ENCODE data around the gene CTNNA3. TPM values are rescaled to one million over a fixed set of nuclear protein-coding genes. Genes with fewer than 3 reads are reported as not detected.

The CTNNA3 gene
- polyA plus RNA-seq, 2 donors, result 0.08 to 0.10 TPM

DNA sequence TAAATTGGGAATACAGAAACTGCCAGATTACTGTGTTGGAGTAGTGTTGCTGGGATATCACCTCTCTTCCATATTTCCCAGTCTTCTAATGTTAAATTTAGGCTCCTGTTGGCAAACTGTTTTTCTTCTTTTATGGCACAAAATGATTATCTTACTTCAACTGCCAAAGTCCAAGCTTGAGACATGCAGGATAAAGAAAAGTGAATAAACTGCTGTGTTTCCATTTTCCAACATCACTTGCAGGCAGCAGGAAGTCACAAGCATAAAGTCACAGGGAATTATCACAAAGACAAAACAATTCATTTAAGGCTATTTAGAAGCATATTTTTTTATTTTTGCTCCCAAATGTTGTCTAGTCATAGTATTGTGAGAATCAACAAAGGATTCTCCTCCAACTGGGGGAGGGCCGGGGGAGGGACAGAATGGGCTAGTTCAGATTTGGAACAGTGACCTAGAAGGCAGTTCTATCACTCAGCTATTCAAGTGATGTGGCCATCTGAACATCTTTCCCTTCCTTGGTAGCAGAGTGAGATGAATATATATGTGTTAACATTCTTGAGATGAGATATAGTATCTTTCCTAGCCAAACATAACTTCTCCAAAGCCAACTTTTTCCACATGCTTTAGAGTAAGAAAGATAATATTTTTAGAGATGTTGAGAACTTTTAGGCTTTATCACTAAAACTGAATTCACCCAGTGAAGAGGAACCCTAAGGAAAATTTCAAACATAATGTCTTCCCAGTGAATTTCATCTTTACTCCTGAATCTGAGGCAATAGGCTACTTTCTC, 364.7 kb downstream of the CTNNA3 start:
- peaks cover 0 to 4% of the 10 kb centered on the region in 2 donors for H3K9me3 ChIP-seq (ENCODE audit: control insufficient read depth in 2 of 2, insufficient read depth in 1 of 2, low read depth in 1 of 2, low read length in 1 of 2)
- no peaks in the 10 kb centered on the region for H3K36me3 ChIP-seq (ENCODE audit: control insufficient read depth in 2 of 2, insufficient read depth in 2 of 2, low read length in 1 of 2)
- no peak overlapping the region for H3K27ac ChIP-seq (ENCODE audit: low read depth in 2 of 2, low read length in 1 of 2)
- H3K4me3 ChIP-seq (ENCODE audit: low read depth in 1 of 2, low read length in 2 of 2), result no peak overlapping the region
- H3K27me3 ChIP-seq (ENCODE audit: control insufficient read depth in 1 of 2, insufficient read depth in 2 of 2, low read length in 2 of 2), result no peaks in the 10 kb centered on the region
- WGBS, 2 donors, result 72 to 81% methylated on average over 1 of the region's 1 CpG
- H3K4me1 ChIP-seq (ENCODE audit: control insufficient read depth in 2 of 2, insufficient read depth in 2 of 2, low read length in 1 of 2), result no peaks in the 10 kb centered on the region

DNA sequence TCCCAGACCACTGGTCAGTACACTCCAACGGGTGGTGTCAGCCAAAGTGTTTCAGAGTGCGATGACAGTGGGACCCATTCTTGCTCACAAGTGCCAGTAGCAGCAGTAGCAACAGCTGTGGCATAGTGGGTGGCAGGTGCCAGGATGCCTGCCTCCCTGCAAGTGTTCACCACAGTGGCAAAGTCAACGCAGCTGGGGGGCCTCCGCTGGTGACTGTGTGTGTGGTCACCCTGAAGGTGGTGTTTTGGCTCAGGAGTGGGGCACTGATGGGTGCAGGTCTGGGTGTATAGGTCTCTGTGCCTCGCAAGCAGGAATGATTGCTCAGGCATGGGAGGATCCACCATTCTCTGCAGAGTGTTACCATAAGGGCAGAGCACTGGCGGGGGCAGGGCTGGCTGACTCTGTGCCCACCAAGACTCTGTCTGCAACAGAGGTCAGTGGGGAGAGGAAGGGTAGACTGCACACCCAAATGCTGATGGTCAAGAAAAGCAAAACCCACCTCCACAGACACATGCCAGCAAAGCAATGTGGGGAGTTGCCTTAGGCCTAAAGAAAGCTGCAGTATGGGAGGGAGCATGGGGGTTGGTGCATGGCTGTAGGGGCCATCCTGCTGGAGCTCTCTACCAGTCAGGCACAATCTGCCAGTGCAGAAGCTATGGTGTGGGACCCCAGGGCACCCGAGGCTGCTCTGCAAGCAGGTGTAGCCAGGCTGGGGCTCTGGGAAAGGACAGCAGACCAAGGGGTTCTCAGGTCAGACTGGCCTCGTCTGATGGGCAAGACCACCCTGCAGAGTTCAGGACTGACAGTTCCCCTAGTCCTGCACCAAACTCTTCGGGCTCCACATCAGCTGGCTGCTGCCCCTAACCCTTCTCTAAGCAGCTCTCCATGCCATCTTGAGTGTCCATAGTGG, 368.1 kb downstream of the CTNNA3 start:
- H3K27ac ChIP-seq (ENCODE audit: low read depth in 2 of 2, low read length in 1 of 2), result no peak overlapping the region
- WGBS, 2 donors, result 77 to 83% methylated on average over 9 of the region's 9 CpGs
- no peaks in the 10 kb centered on the region for H3K36me3 ChIP-seq (ENCODE audit: control insufficient read depth in 2 of 2, insufficient read depth in 2 of 2, low read length in 1 of 2)
- H3K9me3 ChIP-seq (ENCODE audit: control insufficient read depth in 2 of 2, insufficient read depth in 1 of 2, low read depth in 1 of 2, low read length in 1 of 2), result peaks cover 0 to 4% of the 10 kb centered on the region in 2 donors
- no peak overlapping the region for H3K4me3 ChIP-seq (ENCODE audit: low read depth in 1 of 2, low read length in 2 of 2)
- no peaks in the 10 kb centered on the region for H3K27me3 ChIP-seq (ENCODE audit: control insufficient read depth in 1 of 2, insufficient read depth in 2 of 2, low read length in 2 of 2)
- H3K4me1 ChIP-seq (ENCODE audit: control insufficient read depth in 2 of 2, insufficient read depth in 2 of 2, low read length in 1 of 2), result no peaks in the 10 kb centered on the region

DNA sequence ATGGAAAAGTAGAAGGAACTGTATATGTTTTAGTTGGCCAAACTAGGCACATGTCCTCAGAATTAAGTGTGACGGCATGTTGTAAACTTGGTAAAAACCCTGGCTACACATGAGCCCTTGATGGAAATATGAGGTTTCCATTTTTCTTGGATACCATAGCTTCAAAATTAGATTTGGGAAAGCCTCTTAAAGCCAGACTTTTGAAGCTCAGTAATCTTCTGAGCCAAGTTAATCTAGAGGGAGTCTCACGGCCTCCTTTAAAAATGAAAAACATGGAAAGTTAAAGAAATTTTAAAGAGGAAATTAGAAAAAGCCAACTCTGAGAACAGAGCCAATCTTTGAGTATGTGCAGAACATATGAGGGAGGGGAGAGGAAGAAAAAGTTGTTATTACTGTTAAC, 376.0 kb downstream of the CTNNA3 start:
- WGBS, 2 donors, result 64% methylated on average over 2 of the region's 2 CpGs
- H3K27ac ChIP-seq (ENCODE audit: low read depth in 2 of 2, low read length in 1 of 2), result no peak overlapping the region
- H3K4me1 ChIP-seq (ENCODE audit: control insufficient read depth in 2 of 2, insufficient read depth in 2 of 2, low read length in 1 of 2), result no peaks in the 10 kb centered on the region

DNA sequence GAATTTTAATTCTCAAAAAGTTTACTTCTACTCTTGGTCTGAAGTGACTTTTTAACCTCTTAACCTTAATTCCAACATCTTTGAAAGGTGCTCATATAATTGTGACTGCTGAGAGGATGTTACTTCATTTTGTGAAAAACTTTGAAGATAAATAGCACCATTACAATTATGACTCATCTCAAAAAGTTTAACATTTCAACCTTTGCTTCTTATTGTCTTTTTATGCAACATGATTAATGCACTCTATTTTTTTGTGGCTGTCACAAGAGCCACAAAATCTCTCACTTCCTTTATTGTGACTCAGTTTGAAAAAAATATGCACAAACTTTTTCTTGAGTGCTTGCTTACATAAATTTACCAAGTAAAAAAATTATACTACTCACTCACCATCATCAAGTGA, 387.1 kb downstream of the CTNNA3 start:
- no peaks in the 10 kb centered on the region for H3K4me1 ChIP-seq (ENCODE audit: control insufficient read depth in 2 of 2, insufficient read depth in 2 of 2, low read length in 1 of 2)
- H3K4me3 ChIP-seq (ENCODE audit: low read depth in 1 of 2, low read length in 2 of 2), result no peak overlapping the region
- H3K27ac ChIP-seq (ENCODE audit: low read depth in 2 of 2, low read length in 1 of 2), result no peak overlapping the region
- H3K27me3 ChIP-seq (ENCODE audit: control insufficient read depth in 1 of 2, insufficient read depth in 2 of 2, low read length in 2 of 2), result no peaks in the 10 kb centered on the region
- no peaks in the 10 kb centered on the region for H3K36me3 ChIP-seq (ENCODE audit: control insufficient read depth in 2 of 2, insufficient read depth in 2 of 2, low read length in 1 of 2)
- H3K9me3 ChIP-seq (ENCODE audit: control insufficient read depth in 2 of 2, insufficient read depth in 1 of 2, low read depth in 1 of 2, low read length in 1 of 2), result no peaks in the 10 kb centered on the region

More for the DNA sequence above, 376.0 kb downstream of the CTNNA3 start:
- no peak overlapping the region for H3K4me3 ChIP-seq (ENCODE audit: low read depth in 1 of 2, low read length in 2 of 2)
- no peaks in the 10 kb centered on the region for H3K36me3 ChIP-seq (ENCODE audit: control insufficient read depth in 2 of 2, insufficient read depth in 2 of 2, low read length in 1 of 2)
- H3K9me3 ChIP-seq (ENCODE audit: control insufficient read depth in 2 of 2, insufficient read depth in 1 of 2, low read depth in 1 of 2, low read length in 1 of 2), result peaks cover 0 to 2% of the 10 kb centered on the region in 2 donors
- H3K27me3 ChIP-seq (ENCODE audit: control insufficient read depth in 1 of 2, insufficient read depth in 2 of 2, low read length in 2 of 2), result no peaks in the 10 kb centered on the region

DNA sequence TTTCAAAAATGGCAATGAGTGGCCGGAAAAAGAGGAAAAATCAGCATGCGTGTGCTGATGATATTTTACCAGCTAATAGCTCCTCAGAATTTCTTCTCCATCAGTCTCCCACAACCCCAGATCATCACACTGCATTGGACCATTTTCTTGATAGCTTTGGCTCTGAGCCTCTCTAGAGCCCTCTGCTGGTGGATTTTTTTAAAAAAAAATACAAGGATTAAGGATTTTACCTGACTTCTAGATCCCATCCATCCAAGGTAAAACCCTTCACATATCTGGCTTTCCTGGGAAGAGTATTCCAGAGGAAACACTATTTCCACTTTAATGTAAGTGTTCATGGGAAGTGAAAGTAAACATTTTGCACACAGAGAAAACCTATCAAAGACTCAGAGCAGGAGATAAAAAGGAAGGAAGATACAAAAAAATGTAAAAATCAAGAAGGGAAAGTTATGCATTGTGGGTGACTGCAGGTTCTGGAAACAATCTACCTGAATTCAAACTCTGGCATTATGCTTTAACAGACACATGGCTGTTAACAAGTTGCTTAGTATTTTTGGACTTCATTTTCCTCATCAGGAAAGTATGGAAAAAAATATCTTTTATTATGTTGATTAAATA, 389.3 kb downstream of the CTNNA3 start:
- Histone ChIP-seq H3K4me3 (ENCODE audit: low read depth in 1 of 2, low read length in 2 of 2) (no peak overlapping the region), H3K36me3 (ENCODE audit: control insufficient read depth in 2 of 2, insufficient read depth in 2 of 2, low read length in 1 of 2) (no peaks in the 10 kb centered on the region), H3K27me3 (ENCODE audit: control insufficient read depth in 1 of 2, insufficient read depth in 2 of 2, low read length in 2 of 2) (no peaks in the 10 kb centered on the region), H3K9me3 (ENCODE audit: control insufficient read depth in 2 of 2, insufficient read depth in 1 of 2, low read depth in 1 of 2, low read length in 1 of 2) (no peaks in the 10 kb centered on the region), H3K4me1 (ENCODE audit: control insufficient read depth in 2 of 2, insufficient read depth in 2 of 2, low read length in 1 of 2) (no peaks in the 10 kb centered on the region), H3K27ac (ENCODE audit: low read depth in 2 of 2, low read length in 1 of 2) (no peak overlapping the region)
- 78 to 89% methylated on average over 2 of the region's 2 CpGs for WGBS, 2 donors

DNA sequence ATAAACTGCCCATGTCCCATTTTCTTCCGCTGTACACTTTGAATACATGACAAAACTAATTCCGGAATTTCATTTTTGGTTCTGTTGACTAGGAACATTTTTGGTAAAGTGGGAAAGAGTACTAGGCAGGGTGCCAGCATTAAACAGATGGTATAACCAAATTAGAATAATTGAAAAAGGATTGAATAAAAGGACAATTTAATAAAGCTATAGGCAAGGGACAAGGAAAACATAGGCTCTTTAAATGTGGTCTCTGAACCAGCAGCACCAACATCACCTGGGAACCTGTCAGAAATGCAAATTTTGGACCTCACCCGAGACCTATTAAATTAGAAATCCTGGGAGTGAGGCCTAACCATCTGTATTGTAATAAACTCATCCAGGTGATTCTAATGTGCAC, 393.3 kb downstream of the CTNNA3 start:
- no peaks in the 10 kb centered on the region for H3K4me1 ChIP-seq (ENCODE audit: control insufficient read depth in 2 of 2, insufficient read depth in 2 of 2, low read length in 1 of 2)
- no peaks in the 10 kb centered on the region for H3K9me3 ChIP-seq (ENCODE audit: control insufficient read depth in 2 of 2, insufficient read depth in 1 of 2, low read depth in 1 of 2, low read length in 1 of 2)
- no peaks in the 10 kb centered on the region for H3K36me3 ChIP-seq (ENCODE audit: control insufficient read depth in 2 of 2, insufficient read depth in 2 of 2, low read length in 1 of 2)
- H3K4me3 ChIP-seq (ENCODE audit: low read depth in 1 of 2, low read length in 2 of 2), result no peak overlapping the region
- H3K27ac ChIP-seq (ENCODE audit: low read depth in 2 of 2, low read length in 1 of 2), result no peak overlapping the region
- WGBS, 2 donors, result 93 to 95% methylated on average over 3 of the region's 3 CpGs
- no peaks in the 10 kb centered on the region for H3K27me3 ChIP-seq (ENCODE audit: control insufficient read depth in 1 of 2, insufficient read depth in 2 of 2, low read length in 2 of 2)

DNA sequence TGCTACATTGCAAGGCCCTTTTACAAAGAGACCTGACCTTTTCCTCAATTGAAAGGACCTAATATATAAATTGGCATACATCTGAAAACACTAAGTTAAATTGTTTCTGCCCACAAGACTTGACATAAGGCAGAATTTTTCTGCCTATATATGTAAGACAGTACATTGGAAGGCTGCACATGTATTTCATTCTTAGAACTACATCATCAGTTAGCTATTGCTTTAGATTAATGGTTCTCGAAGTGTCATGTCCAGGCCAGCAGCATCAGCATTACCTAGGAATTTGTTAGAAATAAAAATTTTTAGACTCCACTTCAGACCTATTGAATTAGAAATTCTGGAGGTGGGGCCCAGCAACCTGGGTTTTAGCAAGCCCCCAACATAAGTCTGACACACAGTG, 396.2 kb downstream of the CTNNA3 start:
- H3K4me3 ChIP-seq (ENCODE audit: low read depth in 1 of 2, low read length in 2 of 2), result no peak overlapping the region
- no peak overlapping the region for H3K27ac ChIP-seq (ENCODE audit: low read depth in 2 of 2, low read length in 1 of 2)
- H3K36me3 ChIP-seq (ENCODE audit: control insufficient read depth in 2 of 2, insufficient read depth in 2 of 2, low read length in 1 of 2), result no peaks in the 10 kb centered on the region
- WGBS, 2 donors, result 67 to 68% methylated on average over 1 of the region's 1 CpG
- H3K4me1 ChIP-seq (ENCODE audit: control insufficient read depth in 2 of 2, insufficient read depth in 2 of 2, low read length in 1 of 2), result no peaks in the 10 kb centered on the region
- H3K9me3 ChIP-seq (ENCODE audit: control insufficient read depth in 2 of 2, insufficient read depth in 1 of 2, low read depth in 1 of 2, low read length in 1 of 2), result no peaks in the 10 kb centered on the region
- H3K27me3 ChIP-seq (ENCODE audit: control insufficient read depth in 1 of 2, insufficient read depth in 2 of 2, low read length in 2 of 2), result no peaks in the 10 kb centered on the region

DNA sequence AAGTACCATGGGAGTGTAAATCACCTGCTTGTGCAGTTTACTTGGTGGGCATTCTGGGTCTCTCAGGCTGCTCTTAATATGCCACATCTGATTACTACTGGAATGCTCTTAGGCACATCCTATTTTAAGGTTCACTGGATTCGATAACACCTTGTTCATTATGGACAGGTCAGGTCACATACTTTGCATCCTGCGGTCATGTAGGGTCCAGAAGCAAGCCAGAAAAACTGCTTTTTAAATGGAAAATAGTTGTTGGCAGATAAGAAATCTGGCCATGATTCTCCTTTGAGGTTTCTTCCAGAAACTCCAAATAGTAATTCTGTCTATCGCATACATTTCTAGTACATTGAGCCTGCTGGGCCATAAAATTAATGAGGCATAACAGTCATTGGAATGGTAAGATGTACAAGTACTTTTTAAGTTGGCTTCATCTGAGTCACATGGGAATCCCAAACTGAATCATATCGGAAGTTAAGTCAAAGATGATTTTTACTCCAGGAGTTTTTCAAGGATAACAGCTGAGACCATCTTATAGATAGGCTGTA, 398.3 kb downstream of the CTNNA3 start:
- Histone ChIP-seq H3K27me3 (ENCODE audit: control insufficient read depth in 1 of 2, insufficient read depth in 2 of 2, low read length in 2 of 2) (no peaks in the 10 kb centered on the region), H3K27ac (ENCODE audit: low read depth in 2 of 2, low read length in 1 of 2) (no peak overlapping the region), H3K4me3 (ENCODE audit: low read depth in 1 of 2, low read length in 2 of 2) (no peak overlapping the region), H3K4me1 (ENCODE audit: control insufficient read depth in 2 of 2, insufficient read depth in 2 of 2, low read length in 1 of 2) (no peaks in the 10 kb centered on the region), H3K9me3 (ENCODE audit: control insufficient read depth in 2 of 2, insufficient read depth in 1 of 2, low read depth in 1 of 2, low read length in 1 of 2) (no peaks in the 10 kb centered on the region), H3K36me3 (ENCODE audit: control insufficient read depth in 2 of 2, insufficient read depth in 2 of 2, low read length in 1 of 2) (no peaks in the 10 kb centered on the region)
- WGBS, 2 donors, result 83 to 84% methylated on average over 4 of the region's 4 CpGs

DNA sequence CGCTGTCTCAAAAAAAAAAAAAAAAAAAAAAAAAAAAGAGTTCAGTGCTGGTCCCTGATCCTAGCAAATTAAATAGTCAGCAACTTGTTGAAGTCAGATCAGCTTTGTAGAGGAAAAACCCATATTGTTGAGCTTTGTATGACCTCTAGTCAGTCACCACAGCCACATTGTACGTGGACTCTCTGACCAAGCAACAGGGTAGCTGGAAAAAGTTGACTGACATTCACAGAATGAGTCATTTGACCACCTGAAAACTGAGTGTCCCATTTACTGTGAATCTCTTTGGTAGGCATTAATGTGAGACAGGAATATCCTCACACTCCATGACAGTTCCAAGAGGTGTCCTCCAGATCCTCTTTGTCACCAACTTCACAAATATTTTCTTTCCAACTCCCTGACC, 399.1 kb downstream of the CTNNA3 start:
- H3K9me3 ChIP-seq (ENCODE audit: control insufficient read depth in 2 of 2, insufficient read depth in 1 of 2, low read depth in 1 of 2, low read length in 1 of 2), result no peaks in the 10 kb centered on the region
- whole genome bisulfite sequencing, 2 donors, result 84 to 85% methylated on average over 2 of the region's 2 CpGs
- no peak overlapping the region for H3K4me3 ChIP-seq (ENCODE audit: low read depth in 1 of 2, low read length in 2 of 2)
- no peaks in the 10 kb centered on the region for H3K4me1 ChIP-seq (ENCODE audit: control insufficient read depth in 2 of 2, insufficient read depth in 2 of 2, low read length in 1 of 2)
- H3K27ac ChIP-seq (ENCODE audit: low read depth in 2 of 2, low read length in 1 of 2), result no peak overlapping the region
- H3K36me3 ChIP-seq (ENCODE audit: control insufficient read depth in 2 of 2, insufficient read depth in 2 of 2, low read length in 1 of 2), result no peaks in the 10 kb centered on the region
- no peaks in the 10 kb centered on the region for H3K27me3 ChIP-seq (ENCODE audit: control insufficient read depth in 1 of 2, insufficient read depth in 2 of 2, low read length in 2 of 2)

Data from esophagus (tissue), 2 donors.